Osteoblast (primary cell): ENCODE results near the gene BPTF. TPM values are rescaled to one million over a fixed set of nuclear protein-coding genes. Genes with fewer than 3 reads are reported as not detected.
"Not testable (repeated sequence)": the region's sequence is repeated elsewhere in the genome, so short reads cannot be mapped to it uniquely, and the experiment has no call there.

ENCODE experiments used
- DNase-seq: peaks from one replicate; pipeline ENCODE4 v3.0.0; 2011; ENCODE audit warnings: low spot score, mixed read lengths; ENCODE audit not compliant: insufficient read length; ENCODE audit errors: missing footprints
- H2AFZ ChIP-seq: 2 replicates; pipeline ENCODE4 v1.6.0; 2011; ENCODE audit warnings: mild to moderate bottlenecking, low read length
- H3K27ac ChIP-seq: 2 replicates; pipeline ENCODE4 v1.5.1; 2011; ENCODE audit warnings: mild to moderate bottlenecking, low read depth, low read length, moderate library complexity
- H3K27me3 ChIP-seq: 2 replicates; pipeline ENCODE4 v1.6.0; 2012; ENCODE audit warnings: mild to moderate bottlenecking, control low read depth, inconsistent platforms, low read length, moderate library complexity; ENCODE audit not compliant: insufficient read depth
- H3K36me3 ChIP-seq: 2 replicates; pipeline ENCODE4 v1.5.1; 2011; ENCODE audit warnings: mild to moderate bottlenecking, low read length, control low read depth, moderate library complexity; ENCODE audit not compliant: insufficient read depth
- H3K4me1 ChIP-seq: 2 replicates; pipeline ENCODE4 v1.5.1; 2011; ENCODE audit warnings: mild to moderate bottlenecking, low read length, control low read depth, moderate library complexity; ENCODE audit not compliant: insufficient read depth
- H3K4me2 ChIP-seq: 2 replicates; pipeline ENCODE4 v1.6.0; 2011; ENCODE audit warnings: mild to moderate bottlenecking, low read length; ENCODE audit not compliant: insufficient read depth
- H3K4me3 ChIP-seq: fragments of 200-600 bp; sonication (generic); 3 replicates; pipeline ENCODE4 v1.5.1; 2012; ENCODE audit warnings: mild to moderate bottlenecking, low read length, inconsistent platforms; ENCODE audit not compliant: insufficient read depth
- H3K79me2 ChIP-seq: 2 replicates; pipeline ENCODE4 v1.6.0; 2012; ENCODE audit warnings: mild to moderate bottlenecking, low read length, control low read depth, inconsistent platforms; ENCODE audit not compliant: insufficient read depth
- H3K9me3 ChIP-seq: 2 replicates; pipeline ENCODE4 v1.5.1; 2011; ENCODE audit warnings: low read depth, low read length, control low read depth
- H4K20me1 ChIP-seq: 2 replicates; pipeline ENCODE4 v1.6.0; 2012; ENCODE audit warnings: mild to moderate bottlenecking, low read length, control low read depth; ENCODE audit not compliant: insufficient read depth
- CTCF ChIP-seq: IDR thresholded peaks from 2 replicates; pipeline ENCODE4 v1.5.1; 2011; ENCODE audit warnings: mild to moderate bottlenecking, low read depth, low read length, moderate library complexity; ENCODE audit errors: extremely low read depth
- total RNA-seq: library from RNA; depleted of rRNA; stranded (reverse); fragments of >200 nt; gene quantifications from 2 replicates; pipeline ENCODE4 v1.2.3, GENCODE V29; 2012

The BPTF gene
- total RNA-seq, 1 donor = 59.7 TPM

- H3K4me3 ChIP-seq = no peak overlapping the region
- H3K79me2 ChIP-seq = no peaks in the 10 kb centered on the region
- peaks cover 12% of the 10 kb centered on the region for H3K4me1 ChIP-seq
- peaks cover 29% of the 10 kb centered on the region for H3K36me3 ChIP-seq
- no peaks in the 10 kb centered on the region for H3K9me3 ChIP-seq
- peak; percentile 36 for TF ChIP-seq CTCF
- H3K27ac ChIP-seq = peak overlapping the region; percentile 49
- DNase-seq = no peak
- no peaks in the 10 kb centered on the region for H4K20me1 ChIP-seq
- H3K4me2 ChIP-seq = peak overlapping the region; percentile 49
- no peak overlapping the region for H2AFZ ChIP-seq
- no peaks in the 10 kb centered on the region for H3K27me3 ChIP-seq
Measured at GRCh38 chr17:67891481-67892119, 66.3 kb downstream of the BPTF start.

DNA sequence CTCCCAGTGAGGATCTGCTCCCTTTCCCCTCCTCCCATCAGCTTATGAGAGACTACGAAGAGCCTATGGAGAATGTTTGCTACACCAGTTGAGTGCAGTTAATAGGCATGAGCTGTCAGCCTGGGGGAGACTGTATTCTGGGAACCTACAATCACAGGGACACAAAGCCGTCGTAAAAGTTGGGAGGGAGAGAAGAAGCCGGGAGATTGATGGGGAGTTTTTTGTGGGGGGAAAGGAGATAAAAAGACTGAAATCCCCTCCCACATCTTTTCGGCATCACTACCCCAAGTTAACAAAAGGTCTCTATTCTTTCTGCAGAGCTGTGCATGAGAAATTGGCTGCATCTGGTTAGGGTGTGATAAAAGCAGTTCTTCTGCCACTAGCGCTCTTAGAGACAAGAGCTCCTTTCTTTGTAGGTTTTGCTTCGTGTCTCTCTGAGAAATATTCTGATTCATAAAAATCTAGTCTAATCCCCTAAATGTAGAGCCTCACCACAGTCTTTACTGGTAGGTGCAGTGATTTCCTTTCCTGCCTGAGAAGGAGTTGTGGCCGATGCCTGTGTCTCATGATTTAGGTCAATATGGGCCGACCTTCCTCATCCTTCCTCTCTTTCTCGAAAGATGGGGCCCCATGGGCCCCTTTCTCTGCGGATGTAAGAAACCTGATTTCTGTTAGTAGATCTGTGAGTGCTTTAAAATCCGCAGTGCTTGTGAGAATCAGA is 77.4 kb downstream of the BPTF start:
- Histone ChIP-seq H3K79me2 (no peaks in the 10 kb centered on the region), H3K4me2 (no peak overlapping the region)
- no peak for DNase-seq

GRCh38 chr17:67905298-67905697 is 80.0 kb downstream of the BPTF start:
- H3K27me3 ChIP-seq, H3K9me3 ChIP-seq, H3K4me2 ChIP-seq, H3K79me2 ChIP-seq, H3K27ac ChIP-seq, H2AFZ ChIP-seq, H3K4me3 ChIP-seq, H4K20me1 ChIP-seq, DNase-seq: not testable (repeated sequence)
- Histone ChIP-seq H3K36me3 (peaks cover 25% of the 10 kb centered on the region), H3K4me1 (peaks cover 14% of the 10 kb centered on the region)

More for the DNA sequence above, 77.4 kb downstream of the BPTF start:
- H3K9me3 ChIP-seq = no peaks in the 10 kb centered on the region
- TF ChIP-seq CTCF = no peak
- no peak overlapping the region for H3K4me3 ChIP-seq
- H4K20me1 ChIP-seq = no peaks in the 10 kb centered on the region
- peaks cover 33% of the 10 kb centered on the region for H3K36me3 ChIP-seq
- no peak overlapping the region for H3K27ac ChIP-seq
- no peak overlapping the region for H2AFZ ChIP-seq
- H3K27me3 ChIP-seq = no peaks in the 10 kb centered on the region
- no peaks in the 10 kb centered on the region for H3K4me1 ChIP-seq

DNA sequence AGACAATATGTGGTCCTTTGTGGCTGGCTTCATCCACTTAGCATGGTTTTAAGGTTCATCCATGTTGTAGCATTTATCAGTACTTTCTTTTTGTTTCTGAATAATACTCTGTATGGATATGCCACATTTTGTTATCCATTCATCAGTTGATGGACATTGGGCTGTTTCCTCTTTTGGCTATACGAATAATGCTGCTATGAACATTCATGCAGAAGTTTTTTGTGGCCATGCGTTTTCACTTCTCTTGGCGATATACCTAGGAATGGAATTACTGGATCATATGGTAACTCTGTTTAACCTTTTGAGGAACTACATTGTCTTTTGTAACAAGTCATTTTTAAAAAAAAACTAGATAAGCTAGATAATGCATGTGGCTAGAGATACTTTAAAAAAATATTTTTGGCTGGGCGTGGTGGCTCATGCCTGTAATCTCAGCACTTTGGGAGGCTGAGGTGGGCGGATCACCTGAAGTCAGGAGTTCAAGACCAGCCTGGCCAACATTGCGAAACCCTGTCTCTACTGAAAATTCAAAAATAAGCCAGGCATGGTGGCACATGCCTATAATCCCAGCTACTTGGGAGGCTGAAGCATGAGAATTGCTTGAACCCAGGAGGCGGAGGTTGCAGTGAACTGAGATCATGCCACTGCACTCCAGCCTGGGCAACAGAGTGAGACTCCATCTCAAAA is 85.0 kb downstream of the BPTF start:
- not testable (repeated sequence) for H3K9me3 ChIP-seq, H3K27me3 ChIP-seq, H4K20me1 ChIP-seq, H3K4me3 ChIP-seq, DNase-seq, H3K4me2 ChIP-seq, H2AFZ ChIP-seq, H3K79me2 ChIP-seq, H3K27ac ChIP-seq
- Histone ChIP-seq H3K36me3 (peaks cover 36% of the 10 kb centered on the region), H3K4me1 (peaks cover 18% of the 10 kb centered on the region)
